Measurements from ENCODE around the gene CPAMD8.
"Not testable (repeated sequence)": the region's sequence is repeated elsewhere in the genome, so short reads cannot be mapped to it uniquely, and the experiment has no call there.

The CPAMD8 gene

DNA sequence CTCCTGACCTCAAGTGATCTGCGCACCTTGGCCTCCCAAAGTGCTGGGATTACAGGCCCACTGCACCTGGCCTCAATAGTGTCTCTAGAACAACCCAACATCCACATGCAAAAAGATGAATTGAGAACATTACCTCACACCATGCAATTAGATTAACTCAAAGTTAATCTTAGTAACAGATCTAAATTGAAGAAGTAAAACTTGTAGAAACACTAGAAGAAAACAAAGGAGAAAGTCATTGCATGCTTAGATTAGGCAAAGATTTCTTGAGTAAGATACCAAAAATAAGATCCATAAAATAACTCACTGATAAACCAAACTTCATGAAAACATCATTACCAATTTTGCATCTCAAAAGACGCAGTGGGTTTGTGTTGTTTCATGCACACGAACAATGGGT is 2.8 kb downstream of the CPAMD8 start:
- H3K9me3 Mint-ChIP-seq = peaks cover 12 to 37% of the 10 kb centered on the region in 2 donors
- peaks cover 15% of the 10 kb centered on the region for H3K4me1 Mint-ChIP-seq
- ATAC-seq (no peak), DNase-seq (no peak)
- H3K27ac Mint-ChIP-seq = no peak overlapping the region
- peaks cover 36% of the 10 kb centered on the region for H3K27me3 Mint-ChIP-seq
- H3K4me3 Mint-ChIP-seq = no peak overlapping the region

DNA sequence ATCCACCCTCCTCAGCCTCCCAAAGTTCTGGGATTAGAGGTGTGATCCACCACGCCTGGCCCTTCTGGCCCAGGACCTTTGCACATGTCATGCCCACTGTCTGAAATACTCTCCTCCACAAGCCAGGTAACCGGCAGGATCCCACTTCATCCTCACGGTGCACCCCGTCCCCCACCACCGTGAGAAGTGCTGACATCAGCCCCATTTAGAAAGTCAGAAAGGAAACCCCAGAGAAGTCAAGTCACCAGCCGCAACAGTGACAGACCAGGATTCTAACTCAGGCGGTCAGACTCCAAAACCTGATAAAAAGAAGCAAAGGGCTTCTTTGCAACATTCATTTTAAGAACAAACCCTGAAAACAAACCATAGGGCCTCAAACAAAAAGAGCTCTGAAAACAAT is 3.9 kb downstream of the CPAMD8 start:
- peaks cover 26% of the 10 kb centered on the region for H3K27me3 Mint-ChIP-seq
- no peak overlapping the region for H3K27ac Mint-ChIP-seq
- ATAC-seq = no peak
- peaks cover 12 to 37% of the 10 kb centered on the region in 2 donors for H3K9me3 Mint-ChIP-seq
- DNase-seq = no peak
- H3K4me3 Mint-ChIP-seq = no peak overlapping the region
- H3K4me1 Mint-ChIP-seq = peaks cover 15% of the 10 kb centered on the region

GRCh38 chr19:17021793-17022590 is 4.6 kb downstream of the CPAMD8 start:
- Mint-ChIP-seq H3K4me1 (peaks cover 9% of the 10 kb centered on the region), H3K27ac (peak overlapping the region in 1 of 2 donors; percentile 79), H3K4me3 (no peak overlapping the region), H3K9me3 (peaks cover 12 to 37% of the 10 kb centered on the region in 2 donors), H3K27me3 (peaks cover 18% of the 10 kb centered on the region)
- DNase-seq (no peak), ATAC-seq (no peak)

DNA sequence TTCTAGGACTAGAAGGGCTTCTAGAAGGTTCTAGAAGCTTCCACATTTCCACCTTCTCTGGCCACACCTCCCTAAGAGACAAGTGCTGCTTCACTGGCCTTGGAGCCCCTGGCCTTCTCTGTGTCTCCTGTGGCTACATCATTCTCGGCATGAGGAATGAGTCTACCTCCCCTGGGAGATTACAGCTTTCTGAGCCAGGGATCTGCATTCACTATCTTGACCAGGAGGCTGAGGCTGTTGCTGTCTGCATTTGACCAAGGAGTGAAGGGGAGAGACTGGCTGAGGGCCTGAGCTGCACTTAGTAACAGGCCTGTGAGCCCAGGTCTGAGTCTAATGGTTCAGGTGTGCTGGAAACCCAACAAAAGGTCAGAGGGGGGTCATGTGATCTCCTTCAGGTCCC is 5.3 kb downstream of the CPAMD8 start:
- H3K27me3 Mint-ChIP-seq = peaks cover 16% of the 10 kb centered on the region
- H3K9me3 Mint-ChIP-seq = peaks cover 12 to 37% of the 10 kb centered on the region in 2 donors
- no peak overlapping the region for H3K27ac Mint-ChIP-seq
- no peak overlapping the region for H3K4me3 Mint-ChIP-seq
- no peak for ATAC-seq
- H3K4me1 Mint-ChIP-seq = peaks cover 9% of the 10 kb centered on the region
- DNase-seq = no peak

DNA sequence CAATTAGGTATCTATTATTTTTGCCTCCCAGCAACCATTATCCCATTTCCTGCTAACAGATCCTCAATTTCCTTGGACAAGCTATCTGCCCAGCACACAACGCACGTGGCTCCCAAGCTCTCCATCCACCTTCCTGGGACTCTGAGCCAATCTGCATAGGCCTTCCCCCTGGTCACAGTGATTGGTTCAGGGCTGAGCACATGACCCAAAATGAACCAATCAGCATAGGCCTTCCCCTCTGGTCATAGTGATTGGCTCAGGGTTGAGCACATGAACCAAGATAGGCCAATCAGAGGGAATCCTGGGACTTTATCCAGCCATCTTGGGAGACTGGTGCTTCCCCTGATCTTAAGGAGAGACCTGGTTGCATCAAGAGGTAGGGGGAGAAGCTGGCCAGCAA is 5.8 kb downstream of the CPAMD8 start:
- no peak overlapping the region for H3K27ac Mint-ChIP-seq
- H3K4me3 Mint-ChIP-seq = no peak overlapping the region
- DNase-seq = no peak
- peaks cover 11% of the 10 kb centered on the region for H3K27me3 Mint-ChIP-seq
- ATAC-seq = no peak
- H3K4me1 Mint-ChIP-seq = peaks cover 3% of the 10 kb centered on the region
- peaks cover 12 to 37% of the 10 kb centered on the region in 2 donors for H3K9me3 Mint-ChIP-seq

DNA sequence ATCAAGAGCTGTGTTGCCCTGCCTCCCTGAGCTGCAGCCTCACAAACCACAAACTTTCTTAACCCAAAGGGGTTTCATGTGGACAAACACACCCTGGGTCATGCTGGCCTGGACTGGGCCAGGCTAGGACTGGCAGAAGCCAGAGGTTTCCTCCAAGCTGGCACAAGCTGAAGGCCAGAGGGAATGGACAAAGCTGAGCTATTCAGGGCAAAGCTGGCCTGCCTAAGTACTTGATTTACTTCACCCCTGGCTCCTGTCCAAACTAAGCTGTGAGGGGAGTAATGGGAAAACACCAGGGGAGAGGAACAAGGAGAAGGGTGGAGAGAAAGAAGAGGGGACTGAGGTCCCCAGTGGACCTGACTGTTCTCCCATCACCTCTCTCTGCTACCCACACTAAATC is 6.2 kb downstream of the CPAMD8 start:
- Mint-ChIP-seq H3K9me3 (peaks cover 12 to 37% of the 10 kb centered on the region in 2 donors), H3K27ac (peak overlapping the region in 1 of 2 donors; percentile 54), H3K27me3 (peaks cover 7% of the 10 kb centered on the region), H3K4me3 (no peak overlapping the region), H3K4me1 (no peaks in the 10 kb centered on the region)
- DNase-seq (no peak), ATAC-seq (no peak)

DNA sequence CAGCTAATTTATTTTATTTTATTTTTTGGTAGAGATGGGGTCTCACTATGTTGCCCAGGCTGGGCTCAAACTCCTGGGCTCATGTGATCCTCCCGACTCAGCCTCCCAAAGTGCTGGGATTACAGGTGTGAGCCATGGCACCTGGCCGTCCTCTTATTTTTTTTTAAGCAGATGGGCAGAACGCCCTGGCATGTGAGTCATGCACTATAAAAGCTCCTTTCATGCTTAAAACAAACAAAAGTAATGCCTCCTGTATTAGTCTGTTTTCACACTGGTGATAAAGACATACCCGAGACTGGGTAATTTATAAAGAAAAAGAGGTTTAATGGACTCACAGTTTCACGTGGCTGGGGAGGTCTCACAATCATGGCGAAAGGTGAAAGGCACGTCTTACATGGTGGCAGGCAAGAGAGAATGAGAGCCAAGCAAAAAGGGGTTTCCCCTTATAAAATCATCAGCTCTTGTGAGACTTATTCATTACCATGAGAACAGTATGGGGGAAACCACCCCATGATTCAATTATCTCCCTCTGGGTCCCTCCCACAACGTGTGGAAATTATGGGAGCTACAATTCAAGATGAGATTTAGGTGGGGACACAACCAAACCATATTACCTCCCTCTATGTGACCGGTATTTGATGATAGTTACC is 12.3 kb downstream of the CPAMD8 start:
- not testable (repeated sequence) for H3K4me1 Mint-ChIP-seq, H3K27me3 Mint-ChIP-seq, H3K4me3 Mint-ChIP-seq, H3K27ac Mint-ChIP-seq, DNase-seq, ATAC-seq
- H3K9me3 Mint-ChIP-seq = peaks cover 13% of the 10 kb centered on the region in 2 donors

DNA sequence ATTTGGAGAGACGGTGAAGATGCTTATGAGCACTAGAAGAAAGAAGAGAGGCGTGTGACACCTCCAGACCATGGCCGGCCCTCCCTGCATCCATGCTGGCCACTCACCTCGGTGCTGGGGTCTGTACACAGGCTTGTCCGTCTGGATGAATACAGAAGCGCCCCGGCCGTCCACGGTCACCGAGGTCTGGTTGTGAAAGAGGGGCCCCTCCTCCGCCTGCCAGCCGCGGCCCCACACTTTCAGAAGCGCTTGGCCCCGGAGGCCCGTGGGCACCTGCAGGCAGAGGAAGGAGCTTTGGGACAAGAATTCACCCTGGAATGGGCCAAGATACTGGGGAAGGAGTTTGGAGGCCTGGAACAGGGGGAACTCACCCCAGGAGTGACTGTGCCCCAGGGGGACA is 15.1 kb downstream of the CPAMD8 start:
- H3K9me3 Mint-ChIP-seq = peaks cover 13% of the 10 kb centered on the region in 2 donors
- DNase-seq (no peak), ATAC-seq (no peak)
- H3K27me3 Mint-ChIP-seq = no peaks in the 10 kb centered on the region
- no peak overlapping the region for H3K4me3 Mint-ChIP-seq
- no peaks in the 10 kb centered on the region for H3K4me1 Mint-ChIP-seq
- no peak overlapping the region for H3K27ac Mint-ChIP-seq

GRCh38 chr19:17006579-17006978 is 20.0 kb downstream of the CPAMD8 start:
- no peak overlapping the region for H3K27ac Mint-ChIP-seq
- no peak for ATAC-seq
- H3K4me3 Mint-ChIP-seq = no peak overlapping the region
- no peaks in the 10 kb centered on the region for H3K9me3 Mint-ChIP-seq
- no peaks in the 10 kb centered on the region for H3K27me3 Mint-ChIP-seq
- no peak for DNase-seq
- peaks cover 17% of the 10 kb centered on the region for H3K4me1 Mint-ChIP-seq

DNA sequence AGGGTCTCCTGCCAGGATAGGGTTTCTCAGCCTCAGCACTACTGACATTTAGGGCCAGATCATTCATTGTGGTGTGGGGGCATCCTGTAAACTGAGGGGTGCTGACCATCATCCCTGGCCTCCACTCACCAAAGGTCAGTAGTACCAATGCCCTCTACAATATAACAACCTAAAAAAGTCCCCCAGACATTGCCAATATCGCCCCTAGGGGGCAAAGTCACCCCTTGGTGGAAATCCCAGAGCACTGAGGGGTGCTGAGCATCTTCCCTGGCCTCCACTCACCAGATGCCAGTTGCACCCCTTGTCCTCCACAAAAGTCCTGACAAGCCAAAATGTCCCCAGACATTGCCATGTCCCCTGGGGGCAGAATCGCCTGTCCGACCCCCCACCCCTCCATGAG is 21.6 kb downstream of the CPAMD8 start:
- no peak overlapping the region for H3K27ac Mint-ChIP-seq
- H3K4me1 Mint-ChIP-seq = peaks cover 31% of the 10 kb centered on the region
- no peak overlapping the region for H3K4me3 Mint-ChIP-seq
- DNase-seq (no peak), ATAC-seq (no peak)
- no peaks in the 10 kb centered on the region for H3K9me3 Mint-ChIP-seq
- H3K27me3 Mint-ChIP-seq = no peaks in the 10 kb centered on the region

DNA sequence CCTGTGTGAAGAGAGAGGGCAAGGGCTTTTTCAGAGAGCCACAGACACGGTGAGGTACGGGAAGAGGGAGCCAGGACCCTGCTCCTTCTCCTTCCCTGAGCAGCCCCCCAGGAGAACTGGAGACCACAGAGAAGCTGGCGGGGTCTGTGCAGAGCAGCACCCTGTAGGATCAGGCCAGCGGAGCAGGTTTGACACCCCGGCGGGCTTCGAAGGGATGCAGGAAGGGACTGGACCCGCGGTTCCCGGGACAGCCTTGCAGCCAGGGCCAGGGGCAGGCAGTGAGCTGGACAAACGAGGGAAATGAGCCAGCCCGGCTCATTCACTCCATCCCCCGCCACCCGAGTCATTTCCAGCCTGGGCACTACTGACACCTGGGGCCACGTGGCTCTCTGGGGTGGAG is 22.2 kb downstream of the CPAMD8 start:
- Mint-ChIP-seq H3K27ac (peak overlapping the region in 1 of 2 donors; percentile 92), H3K4me1 (peaks cover 31% of the 10 kb centered on the region), H3K9me3 (no peaks in the 10 kb centered on the region), H3K27me3 (no peaks in the 10 kb centered on the region), H3K4me3 (no peak overlapping the region)
- ATAC-seq (no peak), DNase-seq (no peak)

GRCh38 chr19:17002455-17002854 is 24.2 kb downstream of the CPAMD8 start:
- Mint-ChIP-seq H3K27ac (no peak overlapping the region), H3K4me1 (peaks cover 31% of the 10 kb centered on the region), H3K27me3 (no peaks in the 10 kb centered on the region), H3K4me3 (peak overlapping the region in 1 of 2 donors; percentile 76), H3K9me3 (peaks cover 6 to 8% of the 10 kb centered on the region in 2 donors)
- ATAC-seq = no peak
- no peak for DNase-seq

- Mint-ChIP-seq H3K4me1 (peaks cover 31% of the 10 kb centered on the region), H3K9me3 (peaks cover 6 to 8% of the 10 kb centered on the region in 2 donors), H3K27me3 (no peaks in the 10 kb centered on the region), H3K27ac (peak overlapping the region; percentile 74 to 78), H3K4me3 (peak overlapping the region; percentile 69 to 76)
- DNase-seq = peak; percentile 42 to 82
- peak; percentile 95 for ATAC-seq
Observed at GRCh38 chr19:17001603-17002183, 24.9 kb downstream of the CPAMD8 start.

DNA sequence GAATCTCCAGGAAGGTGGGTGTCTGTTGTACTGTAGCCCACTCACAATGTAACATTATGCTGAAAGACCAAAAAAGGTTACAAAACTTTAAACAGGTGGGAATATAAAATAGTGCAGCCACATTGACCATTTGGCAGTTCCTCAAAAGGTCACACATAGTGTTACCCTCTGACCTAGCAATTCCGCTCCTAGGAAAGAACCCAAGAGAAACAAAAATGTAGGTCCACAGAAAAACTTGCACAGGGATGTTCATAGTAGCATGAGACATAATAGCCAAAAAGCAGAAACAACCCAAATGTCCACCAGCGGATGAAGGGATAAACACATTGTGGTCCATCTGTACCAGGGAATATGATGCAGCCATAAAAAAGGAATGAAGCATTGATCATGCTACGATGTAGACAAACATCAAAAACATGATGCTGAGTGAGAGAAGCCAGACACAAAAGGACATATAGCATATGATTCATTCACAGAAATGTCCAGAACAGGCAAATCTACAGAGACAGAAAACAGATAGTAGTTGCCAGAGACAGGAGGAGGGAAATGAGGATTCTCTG is 27.9 kb downstream of the CPAMD8 start:
- DNase-seq (no peak), ATAC-seq (no peak)
- no peak overlapping the region for H3K4me3 Mint-ChIP-seq
- H3K27ac Mint-ChIP-seq = no peak overlapping the region
- no peaks in the 10 kb centered on the region for H3K27me3 Mint-ChIP-seq
- peaks cover 6 to 9% of the 10 kb centered on the region in 2 donors for H3K9me3 Mint-ChIP-seq
- H3K4me1 Mint-ChIP-seq = peaks cover 25% of the 10 kb centered on the region

- not testable (repeated sequence) for H3K27ac Mint-ChIP-seq, DNase-seq, ATAC-seq, H3K27me3 Mint-ChIP-seq, H3K4me3 Mint-ChIP-seq
- Mint-ChIP-seq H3K9me3 (peaks cover 6 to 15% of the 10 kb centered on the region in 2 donors), H3K4me1 (peaks cover 17% of the 10 kb centered on the region)
Observed at GRCh38 chr19:16996838-16997490, 29.6 kb downstream of the CPAMD8 start.

Measured in stimulated activated naive CD8-positive, alpha-beta T cell treated with anti-CD3 and anti-CD28 coated beads, Interleukin-15, amount 100 ng/mL, for 72 hours (primary cell).